Mucosa of rectum (tissue), 2 donors: ENCODE data around the gene SUCLG1.

Source experiments
- H3K27ac ChIP-seq, 2 donors: one replicate each; pipeline ENCODE4 v1.7.0; 2013; ENCODE audit warnings: inconsistent platforms in 2 of 2, low read depth in 2 of 2, low read length in 2 of 2
- H3K27me3 ChIP-seq, 2 donors: one replicate each; pipeline ENCODE4 v1.7.0; 2013; ENCODE audit warnings: low read length in 2 of 2; ENCODE audit not compliant: control insufficient read depth in 2 of 2, insufficient read depth in 2 of 2
- H3K36me3 ChIP-seq, 2 donors: one replicate each; pipeline ENCODE4 v1.7.0; 2013; ENCODE audit warnings: low read length in 2 of 2; ENCODE audit not compliant: control insufficient read depth in 2 of 2, insufficient read depth in 2 of 2
- H3K4me1 ChIP-seq, 2 donors: one replicate each; pipeline ENCODE4 v1.7.0; 2013; ENCODE audit warnings: low read length in 2 of 2, mild to moderate bottlenecking in 1 of 2; ENCODE audit not compliant: control insufficient read depth in 2 of 2, insufficient read depth in 2 of 2
- H3K4me3 ChIP-seq, 2 donors: one replicate each; pipeline ENCODE4 v1.7.0; 2013; ENCODE audit warnings: low read length in 2 of 2
- H3K9ac ChIP-seq, 2 donors: one replicate each; pipeline ENCODE4 v1.7.0; 2013; ENCODE audit warnings: low read length in 2 of 2, low read depth in 1 of 2, mild to moderate bottlenecking in 1 of 2
- H3K9me3 ChIP-seq, 2 donors: one replicate each; pipeline ENCODE4 v1.7.0; 2013; ENCODE audit warnings: low read length in 2 of 2; ENCODE audit not compliant: control insufficient read depth in 2 of 2
- donor health status: healthy.
- donor health status: Normal muscosa, but diverticular disease.

SUCLG1 gene

GRCh38 chr2:84467389-84467788, 8.3 kb upstream of the SUCLG1 start:
- H3K27me3 ChIP-seq: no peaks in the 10 kb centered on the region
- H3K27ac ChIP-seq: no peak overlapping the region
- H3K4me3 ChIP-seq: no peak overlapping the region
- no peak overlapping the region for H3K9ac ChIP-seq
- H3K9me3 ChIP-seq: no peaks in the 10 kb centered on the region
- H3K4me1 ChIP-seq: no peaks in the 10 kb centered on the region
- H3K36me3 ChIP-seq: no peaks in the 10 kb centered on the region

GRCh38 chr2:84461310-84461709, 2.2 kb upstream of the SUCLG1 start:
- Histone ChIP-seq H3K4me1 (peaks cover 9 to 23% of the 10 kb centered on the region in 2 donors), H3K27ac (no peak overlapping the region), H3K4me3 (no peak overlapping the region), H3K9ac (no peak overlapping the region), H3K36me3 (no peaks in the 10 kb centered on the region), H3K9me3 (no peaks in the 10 kb centered on the region), H3K27me3 (no peaks in the 10 kb centered on the region)

GRCh38 chr2:84460670-84461069, 1.6 kb upstream of the SUCLG1 start:
- H3K4me3 ChIP-seq: no peak overlapping the region
- H3K27ac ChIP-seq: no peak overlapping the region
- no peaks in the 10 kb centered on the region for H3K36me3 ChIP-seq
- no peaks in the 10 kb centered on the region for H3K27me3 ChIP-seq
- H3K9me3 ChIP-seq: no peaks in the 10 kb centered on the region
- H3K4me1 ChIP-seq: peaks cover 9 to 23% of the 10 kb centered on the region in 2 donors
- no peak overlapping the region for H3K9ac ChIP-seq

GRCh38 chr2:84459944-84460429, 907 bp upstream of the SUCLG1 start:
- peak overlapping the region; percentile 89 to 90 for H3K27ac ChIP-seq

GRCh38 chr2:84458551-84459017, 496 bp downstream of the SUCLG1 start:
- Histone ChIP-seq H3K9me3 (no peaks in the 10 kb centered on the region), H3K36me3 (peaks cover 0 to 6% of the 10 kb centered on the region in 2 donors), H3K27me3 (no peaks in the 10 kb centered on the region), H3K27ac (peak overlapping the region; percentile 89 to 90), H3K4me1 (peaks cover 9 to 23% of the 10 kb centered on the region in 2 donors), H3K9ac (peak overlapping the region; percentile 85 to 92), H3K4me3 (peak overlapping the region; percentile 94 to 98)

More at GRCh38 chr2:84459944-84460429, 907 bp upstream of the SUCLG1 start:
- no peaks in the 10 kb centered on the region for H3K36me3 ChIP-seq
- H3K4me3 ChIP-seq: peak overlapping the region; percentile 94 to 98
- H3K9me3 ChIP-seq: no peaks in the 10 kb centered on the region
- peak overlapping the region; percentile 85 to 92 for H3K9ac ChIP-seq
- peaks cover 9 to 23% of the 10 kb centered on the region in 2 donors for H3K4me1 ChIP-seq
- H3K27me3 ChIP-seq: no peaks in the 10 kb centered on the region

GRCh38 chr2:84457686-84458085, 1.4 kb downstream of the SUCLG1 start:
- peak overlapping the region; percentile 94 to 98 for H3K4me3 ChIP-seq
- no peaks in the 10 kb centered on the region for H3K27me3 ChIP-seq
- H3K9ac ChIP-seq: no peak overlapping the region
- H3K36me3 ChIP-seq: peaks cover 0 to 6% of the 10 kb centered on the region in 2 donors
- no peaks in the 10 kb centered on the region for H3K9me3 ChIP-seq
- no peak overlapping the region for H3K27ac ChIP-seq
- H3K4me1 ChIP-seq: peaks cover 9 to 23% of the 10 kb centered on the region in 2 donors

- Histone ChIP-seq H3K27ac (no peak overlapping the region), H3K27me3 (no peaks in the 10 kb centered on the region), H3K4me1 (peaks cover 13 to 29% of the 10 kb centered on the region in 2 donors), H3K4me3 (no peak overlapping the region), H3K9me3 (no peaks in the 10 kb centered on the region), H3K9ac (no peak overlapping the region), H3K36me3 (peaks cover 0 to 6% of the 10 kb centered on the region in 2 donors)
Observed at GRCh38 chr2:84456156-84456555, 2.9 kb downstream of the SUCLG1 start.

GRCh38 chr2:84454581-84454980, 4.5 kb downstream of the SUCLG1 start:
- H3K9me3 ChIP-seq: no peaks in the 10 kb centered on the region
- H3K9ac ChIP-seq: no peak overlapping the region
- H3K4me3 ChIP-seq: no peak overlapping the region
- H3K27me3 ChIP-seq: no peaks in the 10 kb centered on the region
- peaks cover 0 to 6% of the 10 kb centered on the region in 2 donors for H3K36me3 ChIP-seq
- H3K4me1 ChIP-seq: peaks cover 11 to 20% of the 10 kb centered on the region in 2 donors
- H3K27ac ChIP-seq: no peak overlapping the region

- H3K4me3 ChIP-seq: no peak overlapping the region
- no peak overlapping the region for H3K27ac ChIP-seq
- no peak overlapping the region for H3K9ac ChIP-seq
- no peaks in the 10 kb centered on the region for H3K9me3 ChIP-seq
- H3K27me3 ChIP-seq: no peaks in the 10 kb centered on the region
- H3K36me3 ChIP-seq: peaks cover 3 to 13% of the 10 kb centered on the region in 2 donors
- peaks cover 9 to 12% of the 10 kb centered on the region in 2 donors for H3K4me1 ChIP-seq
Observed at GRCh38 chr2:84452624-84453023, 6.5 kb downstream of the SUCLG1 start.

GRCh38 chr2:84451579-84451978, 7.5 kb downstream of the SUCLG1 start:
- no peak overlapping the region for H3K9ac ChIP-seq
- peaks cover 6 to 7% of the 10 kb centered on the region in 2 donors for H3K4me1 ChIP-seq
- H3K27me3 ChIP-seq: no peaks in the 10 kb centered on the region
- H3K9me3 ChIP-seq: no peaks in the 10 kb centered on the region
- H3K4me3 ChIP-seq: no peak overlapping the region
- peaks cover 3 to 18% of the 10 kb centered on the region in 2 donors for H3K36me3 ChIP-seq
- no peak overlapping the region for H3K27ac ChIP-seq
